ENCODE results near the gene TOP2A.

The TOP2A gene

GRCh38 chr17:40417609-40418427, at the start of gene TOP2A:
TOP2A (minus strand) TSS chr17:40417896; CDS start chr17:40417791, 105 bp downstream.
- H3K4me1 Mint-ChIP-seq = peaks cover 31% of the 10 kb centered on the region
- H3K27me3 Mint-ChIP-seq = peaks cover 3% of the 10 kb centered on the region
- peak; percentile 99 for ATAC-seq
- peaks cover 33% of the 10 kb centered on the region for H3K36me3 Mint-ChIP-seq (ENCODE audit: low read depth)
- peak; percentile 93 for DNase-seq
- peak within 1 kb of the TSS; percentile 84 for H3K27ac Mint-ChIP-seq
- no peaks in the 10 kb centered on the region for H3K9me3 Mint-ChIP-seq
- H3K4me3 Mint-ChIP-seq = peak within 1 kb of the TSS; percentile 93

- DNase-seq (no peak), ATAC-seq (no peak)
- Mint-ChIP-seq H3K9me3 (no peaks in the 10 kb centered on the region), H3K27me3 (peaks cover 5% of the 10 kb centered on the region), H3K4me1 (no peaks in the 10 kb centered on the region), H3K4me3 (no peak overlapping the region), H3K27ac (no peak overlapping the region), H3K36me3 (ENCODE audit: low read depth) (no peaks in the 10 kb centered on the region)
These were observed 49.7 kb upstream of the TOP2A start for GRCh38 chr17:40467281-40467867.

- Mint-ChIP-seq H3K4me1 (no peaks in the 10 kb centered on the region), H3K9me3 (no peaks in the 10 kb centered on the region), H3K27me3 (peaks cover 5% of the 10 kb centered on the region), H3K4me3 (no peak overlapping the region), H3K27ac (no peak overlapping the region), H3K36me3 (ENCODE audit: low read depth) (no peaks in the 10 kb centered on the region)
- no peak for ATAC-seq
- no peak for DNase-seq
These were observed 48.7 kb upstream of the TOP2A start for GRCh38 chr17:40466298-40466971.

- Mint-ChIP-seq H3K4me3 (no peak overlapping the region), H3K36me3 (ENCODE audit: low read depth) (no peaks in the 10 kb centered on the region), H3K4me1 (no peaks in the 10 kb centered on the region), H3K27ac (no peak overlapping the region), H3K27me3 (peaks cover 5% of the 10 kb centered on the region), H3K9me3 (no peaks in the 10 kb centered on the region)
- no peak for DNase-seq
- ATAC-seq = peak; percentile 15
These were observed 46.7 kb upstream of the TOP2A start for GRCh38 chr17:40464392-40464855.

GRCh38 chr17:40463122-40463550, 45.4 kb upstream of the TOP2A start:
- H3K9me3 Mint-ChIP-seq = no peaks in the 10 kb centered on the region
- DNase-seq = no peak
- H3K27ac Mint-ChIP-seq = no peak overlapping the region
- no peak overlapping the region for H3K4me3 Mint-ChIP-seq
- no peaks in the 10 kb centered on the region for H3K4me1 Mint-ChIP-seq
- H3K27me3 Mint-ChIP-seq = peaks cover 5% of the 10 kb centered on the region
- no peak for ATAC-seq
- H3K36me3 Mint-ChIP-seq (ENCODE audit: low read depth) = no peaks in the 10 kb centered on the region

- H3K27ac Mint-ChIP-seq = no peak overlapping the region
- no peaks in the 10 kb centered on the region for H3K36me3 Mint-ChIP-seq (ENCODE audit: low read depth)
- DNase-seq = no peak
- H3K27me3 Mint-ChIP-seq = peaks cover 5% of the 10 kb centered on the region
- no peaks in the 10 kb centered on the region for H3K4me1 Mint-ChIP-seq
- H3K4me3 Mint-ChIP-seq = no peak overlapping the region
- no peak for ATAC-seq
- H3K9me3 Mint-ChIP-seq = no peaks in the 10 kb centered on the region
These were observed 44.8 kb upstream of the TOP2A start for GRCh38 chr17:40462343-40463121.

- Mint-ChIP-seq H3K27ac (no peak overlapping the region), H3K27me3 (peaks cover 4% of the 10 kb centered on the region), H3K4me3 (no peak overlapping the region), H3K36me3 (ENCODE audit: low read depth) (no peaks in the 10 kb centered on the region), H3K9me3 (no peaks in the 10 kb centered on the region), H3K4me1 (no peaks in the 10 kb centered on the region)
- DNase-seq = no peak
- no peak for ATAC-seq
These were observed 44.1 kb upstream of the TOP2A start for GRCh38 chr17:40461732-40462342.

GRCh38 chr17:40460968-40461731, 43.5 kb upstream of the TOP2A start:
- Mint-ChIP-seq H3K27me3 (peaks cover 3% of the 10 kb centered on the region), H3K9me3 (no peaks in the 10 kb centered on the region), H3K4me1 (no peaks in the 10 kb centered on the region), H3K4me3 (no peak overlapping the region), H3K36me3 (ENCODE audit: low read depth) (no peaks in the 10 kb centered on the region), H3K27ac (no peak overlapping the region)
- ATAC-seq (no peak), DNase-seq (no peak)

GRCh38 chr17:40460604-40460967, 42.9 kb upstream of the TOP2A start:
- Mint-ChIP-seq H3K4me1 (no peaks in the 10 kb centered on the region), H3K27ac (no peak overlapping the region), H3K9me3 (no peaks in the 10 kb centered on the region), H3K27me3 (no peaks in the 10 kb centered on the region), H3K36me3 (ENCODE audit: low read depth) (no peaks in the 10 kb centered on the region), H3K4me3 (no peak overlapping the region)
- ATAC-seq (no peak), DNase-seq (no peak)

GRCh38 chr17:40459636-40460603, 42.2 kb upstream of the TOP2A start:
- Mint-ChIP-seq H3K9me3 (no peaks in the 10 kb centered on the region), H3K27ac (no peak overlapping the region), H3K36me3 (ENCODE audit: low read depth) (no peaks in the 10 kb centered on the region), H3K27me3 (no peaks in the 10 kb centered on the region), H3K4me1 (no peaks in the 10 kb centered on the region), H3K4me3 (no peak overlapping the region)
- ATAC-seq (no peak), DNase-seq (no peak)

- no peak for DNase-seq
- H3K36me3 Mint-ChIP-seq (ENCODE audit: low read depth) = no peaks in the 10 kb centered on the region
- no peak overlapping the region for H3K4me3 Mint-ChIP-seq
- H3K9me3 Mint-ChIP-seq = no peaks in the 10 kb centered on the region
- H3K27me3 Mint-ChIP-seq = no peaks in the 10 kb centered on the region
- H3K27ac Mint-ChIP-seq = no peak overlapping the region
- no peak for ATAC-seq
- H3K4me1 Mint-ChIP-seq = no peaks in the 10 kb centered on the region
These were observed 41.3 kb upstream of the TOP2A start for GRCh38 chr17:40458851-40459482.

GRCh38 chr17:40457964-40458791, 40.5 kb upstream of the TOP2A start:
- Mint-ChIP-seq H3K27ac (no peak overlapping the region), H3K36me3 (ENCODE audit: low read depth) (no peaks in the 10 kb centered on the region), H3K27me3 (no peaks in the 10 kb centered on the region), H3K9me3 (no peaks in the 10 kb centered on the region), H3K4me3 (no peak overlapping the region), H3K4me1 (no peaks in the 10 kb centered on the region)
- ATAC-seq = no peak
- DNase-seq = no peak
